GM18951 (cell line): ENCODE results near the gene NEAT1.

Experiments used
- POLR2A ChIP-seq: IDR thresholded peaks from 4 replicates; pipeline ENCODE4 v1.6.1; 2011; ENCODE audit warnings: mild to moderate bottlenecking; ENCODE audit not compliant: insufficient read length, insufficient read depth; ENCODE audit errors: extremely low read depth
- in situ Hi-C: fragments of 300-500 bp; cut with MboI; formaldehyde crosslinking; loops from one replicate; pipeline ENCODE4 v1.12.0; 2022; ENCODE audit warnings: low sequenced_read_pairs, mixed read lengths, inconsistent platforms; ENCODE audit not compliant: unreplicated experiment

Gene NEAT1

GRCh38 chr11:65491614-65492386, 69.2 kb downstream of the NEAT1 start:
- TF ChIP-seq POLR2A: peak; percentile 37
- in situ Hi-C loops: no loop called here

GRCh38 chr11:65492387-65492636, 69.7 kb downstream of the NEAT1 start:
- TF ChIP-seq POLR2A: no peak
- in situ Hi-C loops: no loop called here

GRCh38 chr11:65492637-65493366, 70.2 kb downstream of the NEAT1 start:
- peak; percentile 32 for TF ChIP-seq POLR2A
- in situ Hi-C loops: no loop called here

GRCh38 chr11:65493367-65494176, 71.0 kb downstream of the NEAT1 start:
- in situ Hi-C loops: no loop called here

More at GRCh38 chr11:65493367-65494176, 71.0 kb downstream of the NEAT1 start:
- TF ChIP-seq POLR2A: peak; percentile 34
